ENCODE results near the gene MYMK.
A peak's percentile ranks its signal among the peaks of the same experiment; 100 is the strongest.

The MYMK gene

GRCh38 chr9:133477992-133478850 lies 46.5 kb downstream of the MYMK start:
- Mint-ChIP-seq H3K9me3 (no peaks in the 10 kb centered on the region), H3K4me1 (ENCODE audit: low read depth in 2 of 2) (peaks cover 7 to 10% of the 10 kb centered on the region in 2 donors), H3K4me3 (peak overlapping the region; percentile 77 to 80), H3K27me3 (no peaks in the 10 kb centered on the region), H3K36me3 (ENCODE audit: insufficient read depth) (peaks cover 4% of the 10 kb centered on the region), H3K27ac (peak overlapping the region in 1 of 2 donors; percentile 51)
- peak in 1 of 3 experiments; percentile 24 for DNase-seq
- ATAC-seq (replicated peaks): peak; percentile 22

DNA sequence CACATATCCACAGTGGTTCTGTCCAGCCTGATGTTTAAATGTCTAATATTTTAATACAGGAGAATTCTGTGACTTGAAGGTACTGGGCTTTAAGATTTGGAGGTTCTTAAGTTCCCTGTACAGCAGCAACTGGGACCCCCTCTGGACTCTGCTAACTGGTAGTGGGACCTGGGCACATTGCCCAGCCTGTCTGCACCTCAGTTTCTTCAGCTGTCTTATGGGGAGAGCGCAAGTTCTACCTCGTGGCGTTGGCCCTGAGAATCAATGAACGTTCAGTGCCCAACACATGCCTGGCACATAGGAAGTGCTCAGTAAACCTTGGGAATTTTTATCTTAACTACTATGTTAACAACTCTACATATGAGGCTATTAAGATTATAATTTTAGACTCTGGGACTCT lies 47.3 kb downstream of the MYMK start:
- ATAC-seq (replicated peaks): no peak
- H3K4me3 Mint-ChIP-seq: peak overlapping the region in 1 of 2 donors; percentile 80
- no peaks in the 10 kb centered on the region for H3K9me3 Mint-ChIP-seq
- no peak for DNase-seq
- H3K27me3 Mint-ChIP-seq: no peaks in the 10 kb centered on the region
- H3K36me3 Mint-ChIP-seq (ENCODE audit: insufficient read depth): peaks cover 4% of the 10 kb centered on the region
- peak overlapping the region in 1 of 2 donors; percentile 49 for H3K27ac Mint-ChIP-seq
- peaks cover 7 to 10% of the 10 kb centered on the region in 2 donors for H3K4me1 Mint-ChIP-seq (ENCODE audit: low read depth in 2 of 2)

DNA sequence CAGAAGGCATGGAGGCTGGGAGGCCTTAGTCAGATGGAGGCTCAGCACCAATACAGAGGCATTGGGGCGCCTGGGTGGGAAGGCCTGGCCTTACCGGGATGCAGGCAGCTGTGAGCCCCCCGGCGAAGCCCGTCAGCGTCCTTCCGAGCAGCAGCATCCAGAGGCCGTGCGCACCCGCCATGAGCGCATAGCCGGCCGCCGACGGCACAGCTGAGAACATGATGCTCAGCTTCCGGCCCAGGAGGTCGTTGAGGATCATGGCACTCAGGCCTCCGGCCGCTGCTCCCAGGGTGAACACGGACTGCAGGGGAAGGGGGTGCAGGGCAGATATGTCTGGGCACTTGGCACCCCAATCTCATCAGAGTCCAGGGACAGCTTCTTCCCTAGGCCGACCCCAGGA lies 47.8 kb downstream of the MYMK start:
- H3K27me3 Mint-ChIP-seq: no peaks in the 10 kb centered on the region
- peak overlapping the region in 1 of 2 donors; percentile 49 for H3K27ac Mint-ChIP-seq
- H3K36me3 Mint-ChIP-seq (ENCODE audit: insufficient read depth): peaks cover 4% of the 10 kb centered on the region
- no peak for ATAC-seq (replicated peaks)
- H3K9me3 Mint-ChIP-seq: no peaks in the 10 kb centered on the region
- no peak for DNase-seq
- H3K4me3 Mint-ChIP-seq: no peak overlapping the region
- H3K4me1 Mint-ChIP-seq (ENCODE audit: low read depth in 2 of 2): peaks cover 7 to 10% of the 10 kb centered on the region in 2 donors

- peaks cover 7 to 10% of the 10 kb centered on the region in 2 donors for H3K4me1 Mint-ChIP-seq (ENCODE audit: low read depth in 2 of 2)
- H3K27ac Mint-ChIP-seq: peak overlapping the region in 1 of 2 donors; percentile 25
- peak overlapping the region in 1 of 2 donors; percentile 27 for H3K4me3 Mint-ChIP-seq
- no peaks in the 10 kb centered on the region for H3K9me3 Mint-ChIP-seq
- DNase-seq: no peak
- peaks cover 4% of the 10 kb centered on the region for H3K36me3 Mint-ChIP-seq (ENCODE audit: insufficient read depth)
- ATAC-seq (replicated peaks): no peak
- H3K27me3 Mint-ChIP-seq: no peaks in the 10 kb centered on the region
These were observed 48.5 kb downstream of the MYMK start for GRCh38 chr9:133476036-133476931.

DNA sequence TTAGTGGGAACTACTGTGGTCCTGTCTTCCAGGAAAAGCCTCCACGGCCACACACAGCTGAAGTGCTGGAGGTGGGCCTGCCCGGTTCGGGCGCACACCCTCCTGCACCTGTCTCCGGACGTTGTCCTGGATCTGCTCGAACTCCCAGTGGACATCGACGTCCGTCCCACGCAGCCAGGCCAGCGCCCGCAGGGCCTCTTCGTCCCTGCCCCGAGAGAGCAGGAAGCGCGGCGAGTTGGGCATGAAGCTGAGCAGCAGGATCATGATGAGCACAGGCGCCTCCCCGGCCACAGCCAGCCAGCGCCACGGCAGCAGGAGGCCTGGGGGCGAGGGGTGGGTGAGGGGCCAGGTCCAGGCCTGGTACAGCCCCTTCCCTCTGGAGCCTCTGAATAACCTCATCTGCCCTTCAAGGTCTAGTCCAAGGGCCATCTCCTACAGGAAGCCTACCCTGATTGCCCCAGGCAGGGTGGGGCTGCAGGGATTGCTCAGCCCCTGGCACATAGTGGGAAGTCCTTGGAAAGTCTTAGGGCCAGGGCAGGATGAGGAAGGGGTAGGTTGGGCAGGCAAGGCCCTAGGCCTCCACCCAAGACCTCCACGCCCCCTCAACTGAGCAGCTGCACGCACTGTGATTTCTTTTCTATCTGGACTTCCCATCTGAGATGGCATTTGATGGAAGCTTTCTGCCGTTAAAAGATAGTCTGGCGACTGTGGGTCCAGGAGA lies 49.3 kb downstream of the MYMK start:
- H3K4me1 Mint-ChIP-seq (ENCODE audit: low read depth in 2 of 2): peaks cover 8 to 10% of the 10 kb centered on the region in 2 donors
- H3K36me3 Mint-ChIP-seq (ENCODE audit: insufficient read depth): peaks cover 4% of the 10 kb centered on the region
- H3K27ac Mint-ChIP-seq: no peak overlapping the region
- no peak overlapping the region for H3K4me3 Mint-ChIP-seq
- no peaks in the 10 kb centered on the region for H3K9me3 Mint-ChIP-seq
- H3K27me3 Mint-ChIP-seq: no peaks in the 10 kb centered on the region
- no peak for DNase-seq
- ATAC-seq (replicated peaks): no peak

DNA sequence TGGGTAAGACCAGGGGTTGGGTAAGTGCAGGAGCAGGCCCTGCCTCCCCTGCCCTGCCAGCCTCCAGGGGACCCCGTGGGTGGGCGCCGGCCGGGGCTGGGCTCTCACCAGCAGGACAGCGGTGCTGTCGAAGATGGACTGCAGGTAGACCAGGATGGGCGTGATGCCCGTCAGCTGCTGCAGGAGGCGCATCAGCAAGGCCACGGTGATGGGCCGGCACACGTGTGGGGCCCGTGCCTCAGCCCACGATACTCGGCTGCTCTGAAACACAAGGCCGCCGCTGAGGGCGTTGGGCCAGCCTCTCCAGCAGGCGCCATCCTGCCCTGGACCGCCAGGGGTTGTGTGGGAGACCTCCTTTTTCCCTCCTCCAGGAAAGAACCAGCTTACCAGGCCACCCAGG lies 49.9 kb downstream of the MYMK start:
- Mint-ChIP-seq H3K4me3 (no peak overlapping the region), H3K9me3 (no peaks in the 10 kb centered on the region), H3K27ac (peak overlapping the region in 1 of 2 donors; percentile 38), H3K27me3 (no peaks in the 10 kb centered on the region), H3K4me1 (ENCODE audit: low read depth in 2 of 2) (peaks cover 7% of the 10 kb centered on the region in 2 donors), H3K36me3 (ENCODE audit: insufficient read depth) (peaks cover 4% of the 10 kb centered on the region)
- ATAC-seq (replicated peaks) (no peak), DNase-seq (no peak)

DNA sequence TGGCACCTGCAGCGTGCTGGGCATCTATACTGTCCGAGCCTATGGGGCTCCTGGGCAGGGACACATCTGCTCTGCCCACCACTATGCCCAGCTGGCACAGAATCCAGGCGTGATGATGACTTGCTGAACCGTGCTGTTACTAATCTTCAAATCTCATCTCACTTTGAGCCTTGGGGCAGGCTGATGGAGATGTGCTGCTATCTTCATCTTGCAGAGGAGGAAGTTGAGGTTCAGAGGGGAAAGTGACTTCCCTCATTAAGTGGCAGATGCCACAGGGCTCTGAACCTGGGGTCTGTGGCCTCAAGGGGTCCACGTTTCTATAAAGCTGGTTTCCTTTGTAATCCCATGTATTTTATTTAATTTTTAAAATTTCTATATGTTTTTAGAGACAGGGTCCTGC lies 50.5 kb downstream of the MYMK start:
- no peak overlapping the region for H3K4me3 Mint-ChIP-seq
- H3K36me3 Mint-ChIP-seq (ENCODE audit: insufficient read depth): peaks cover 4% of the 10 kb centered on the region
- H3K9me3 Mint-ChIP-seq: no peaks in the 10 kb centered on the region
- peak overlapping the region in 1 of 2 donors; percentile 38 for H3K27ac Mint-ChIP-seq
- peaks cover under 1 to 4% of the 10 kb centered on the region in 2 donors for H3K4me1 Mint-ChIP-seq (ENCODE audit: low read depth in 2 of 2)
- DNase-seq (no peak), ATAC-seq (replicated peaks) (no peak)
- no peaks in the 10 kb centered on the region for H3K27me3 Mint-ChIP-seq

GRCh38 chr9:133473743-133474142 lies 51.0 kb downstream of the MYMK start:
- no peaks in the 10 kb centered on the region for H3K9me3 Mint-ChIP-seq
- ATAC-seq (replicated peaks): no peak

GRCh38 chr9:133472753-133473378 lies 51.9 kb downstream of the MYMK start:
- peaks cover 0 to 4% of the 10 kb centered on the region in 2 donors for H3K4me1 Mint-ChIP-seq (ENCODE audit: low read depth in 2 of 2)
- no peak overlapping the region for H3K4me3 Mint-ChIP-seq
- no peaks in the 10 kb centered on the region for H3K36me3 Mint-ChIP-seq (ENCODE audit: insufficient read depth)
- no peaks in the 10 kb centered on the region for H3K27me3 Mint-ChIP-seq
- DNase-seq (no peak), ATAC-seq (replicated peaks) (no peak)
- no peaks in the 10 kb centered on the region for H3K9me3 Mint-ChIP-seq
- H3K27ac Mint-ChIP-seq: peak overlapping the region in 1 of 2 donors; percentile 23

More at GRCh38 chr9:133473743-133474142, 51.0 kb downstream of the MYMK start:
- no peak for DNase-seq
- peaks cover 3% of the 10 kb centered on the region for H3K36me3 Mint-ChIP-seq (ENCODE audit: insufficient read depth)
- H3K4me1 Mint-ChIP-seq (ENCODE audit: low read depth in 2 of 2): peaks cover 0 to 4% of the 10 kb centered on the region in 2 donors
- no peak overlapping the region for H3K4me3 Mint-ChIP-seq
- peak overlapping the region in 1 of 2 donors; percentile 38 for H3K27ac Mint-ChIP-seq
- H3K27me3 Mint-ChIP-seq: no peaks in the 10 kb centered on the region

GRCh38 chr9:133472277-133472645 lies 52.5 kb downstream of the MYMK start:
- no peak for ATAC-seq (replicated peaks)
- peaks cover 0 to 4% of the 10 kb centered on the region in 2 donors for H3K4me1 Mint-ChIP-seq (ENCODE audit: low read depth in 2 of 2)
- DNase-seq: no peak
- H3K27me3 Mint-ChIP-seq: no peaks in the 10 kb centered on the region
- no peak overlapping the region for H3K27ac Mint-ChIP-seq
- H3K4me3 Mint-ChIP-seq: no peak overlapping the region
- H3K9me3 Mint-ChIP-seq: no peaks in the 10 kb centered on the region
- no peaks in the 10 kb centered on the region for H3K36me3 Mint-ChIP-seq (ENCODE audit: insufficient read depth)

- H3K4me1 Mint-ChIP-seq (ENCODE audit: low read depth in 2 of 2): peaks cover 0 to 4% of the 10 kb centered on the region in 2 donors
- H3K27me3 Mint-ChIP-seq: no peaks in the 10 kb centered on the region
- no peak for ATAC-seq (replicated peaks)
- no peak for DNase-seq
- no peaks in the 10 kb centered on the region for H3K9me3 Mint-ChIP-seq
- H3K27ac Mint-ChIP-seq: peak overlapping the region in 1 of 2 donors; percentile 89
- H3K4me3 Mint-ChIP-seq: no peak overlapping the region
- no peaks in the 10 kb centered on the region for H3K36me3 Mint-ChIP-seq (ENCODE audit: insufficient read depth)
These were observed 53.0 kb downstream of the MYMK start for GRCh38 chr9:133471551-133472276.

- peak overlapping the region in 1 of 2 donors; percentile 72 for H3K27ac Mint-ChIP-seq
- DNase-seq (no peak), ATAC-seq (replicated peaks) (no peak)
- no peaks in the 10 kb centered on the region for H3K9me3 Mint-ChIP-seq
- peaks cover 0 to 2% of the 10 kb centered on the region in 2 donors for H3K4me1 Mint-ChIP-seq (ENCODE audit: low read depth in 2 of 2)
- H3K36me3 Mint-ChIP-seq (ENCODE audit: insufficient read depth): no peaks in the 10 kb centered on the region
- H3K4me3 Mint-ChIP-seq: no peak overlapping the region
- no peaks in the 10 kb centered on the region for H3K27me3 Mint-ChIP-seq
These were observed 53.8 kb downstream of the MYMK start for GRCh38 chr9:133470988-133471387.

Data from effector memory CD8-positive, alpha-beta T cell (primary cell).